H1 (cell line): Measurements from ENCODE around the gene C3orf18. TPM values are rescaled to one million over a fixed set of nuclear protein-coding genes. Genes with fewer than 3 reads are reported as not detected.

ENCODE experiments used
- ATF3 ChIP-seq: IDR thresholded peaks from 2 replicates; pipeline ENCODE4 v1.6.1; 2011; ENCODE audit warnings: low read depth, mild to moderate bottlenecking, low read length; ENCODE audit not compliant: insufficient read depth
- SP2 ChIP-seq: IDR thresholded peaks from 2 replicates; pipeline ENCODE4 v1.6.1; 2012; ENCODE audit warnings: mild to moderate bottlenecking, low read length, inconsistent platforms
- polyA plus RNA-seq, 7 experiments: library from polyadenylated mRNA; depleted of rRNA in 3 of 7; stranded (reverse) in 5 of 7; unstranded in 2 of 7; fragments of >200 nt in 5 of 7; fragments of 200-250 nt in 2 of 7; gene quantifications; 1 replicate in 5 of 7; 2 replicates in 1 of 7; 4 replicates in 1 of 7; pipeline versions ENCODE4 v1.2.1 to v1.2.3, GENCODE V29; 2011 to 2013; ENCODE audit warnings: missing spikeins in 2 of 7, mixed read lengths in 2 of 7
- total RNA-seq: library from RNA; stranded (reverse); fragmentation: NEBNext Ultra II Directional; extraction: Animal tissue kit (Norgen Biotek cat#: 25700); gene quantifications from 2 replicates; pipeline ENCODE4 v1.2.1, GENCODE V29; 2021

The C3orf18 gene
- total and polyA plus RNA-seq, 2 of the 8 experiments (the other 6 are each of a cell fraction or from before 2014, with no cell fraction given), result 7.5 to 15.0 TPM

- TF ChIP-seq ATF3 (no peak), SP2 (no peak)
Measured at GRCh38 chr3:50608278-50608677, 40.7 kb upstream of the C3orf18 start (continued).
